NCI-H345 (cell line): ENCODE data around the gene SAMD1.

Source experiments
- DNase-seq: peaks from one replicate; lab custom pipeline; 2025; lab: John Stamatoyannopoulos, UW

The SAMD1 gene

DNA sequence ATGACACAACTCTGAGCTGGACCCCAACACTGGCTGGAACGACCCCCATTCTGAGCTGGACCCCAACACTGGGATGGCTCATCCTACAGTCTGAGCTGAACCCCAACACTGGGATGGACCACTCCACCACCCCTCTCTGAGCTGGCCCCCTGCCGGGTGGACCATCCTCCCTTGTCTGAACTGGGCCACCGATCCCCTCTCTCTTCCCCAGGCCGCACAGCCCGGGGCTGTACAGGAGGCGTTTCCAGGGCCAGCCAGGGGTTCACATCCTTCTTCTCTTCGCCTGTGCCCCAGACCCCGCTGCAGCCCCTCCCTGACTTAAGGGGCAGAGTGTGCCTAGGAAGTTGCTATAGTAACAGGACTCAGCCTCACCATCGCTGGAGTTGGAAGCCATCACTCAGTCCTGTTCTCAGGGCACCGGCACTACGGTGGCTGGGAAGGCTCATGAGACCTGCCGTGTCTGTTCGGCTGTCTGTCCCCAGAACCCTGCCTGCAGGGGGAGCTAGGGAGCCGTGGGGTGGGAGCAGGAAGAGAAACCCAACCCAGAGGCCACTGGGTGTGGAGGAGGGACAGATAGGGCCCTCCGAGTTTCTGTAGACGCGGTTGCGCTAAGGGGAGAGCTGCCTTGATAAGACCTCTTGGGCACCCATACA lies 23.3 kb upstream of the SAMD1 start:
- DNase-seq, result no peak

DNA sequence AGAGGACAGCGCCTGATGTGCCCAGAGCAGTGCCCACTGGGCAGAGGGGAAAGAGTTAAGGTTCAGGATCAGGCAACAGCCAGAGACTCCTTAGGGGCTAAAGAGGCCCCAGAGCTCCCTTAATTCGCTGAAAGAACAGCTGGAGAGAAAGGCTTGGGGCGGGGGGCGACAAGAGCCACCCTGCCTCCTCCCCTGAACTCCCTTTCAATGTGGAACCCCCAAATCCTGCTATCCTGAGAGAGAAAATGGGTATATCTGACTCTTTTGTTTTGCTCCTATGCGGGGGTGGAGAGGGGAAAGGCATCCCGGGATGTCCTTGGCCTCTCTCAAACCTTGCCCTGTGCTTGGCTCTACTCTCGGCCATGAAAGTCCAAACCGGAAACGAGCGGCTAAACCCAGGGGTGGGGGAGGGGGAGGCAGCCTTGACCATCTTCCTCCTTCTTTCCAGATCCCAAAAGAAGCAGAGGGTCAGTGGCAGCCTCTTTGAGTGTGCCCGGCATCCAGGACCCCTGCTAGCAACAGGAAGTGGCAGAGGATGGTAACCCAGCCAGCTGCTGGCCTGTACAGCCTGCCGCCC lies 22.3 kb upstream of the SAMD1 start:
- DNase-seq, result no peak

DNA sequence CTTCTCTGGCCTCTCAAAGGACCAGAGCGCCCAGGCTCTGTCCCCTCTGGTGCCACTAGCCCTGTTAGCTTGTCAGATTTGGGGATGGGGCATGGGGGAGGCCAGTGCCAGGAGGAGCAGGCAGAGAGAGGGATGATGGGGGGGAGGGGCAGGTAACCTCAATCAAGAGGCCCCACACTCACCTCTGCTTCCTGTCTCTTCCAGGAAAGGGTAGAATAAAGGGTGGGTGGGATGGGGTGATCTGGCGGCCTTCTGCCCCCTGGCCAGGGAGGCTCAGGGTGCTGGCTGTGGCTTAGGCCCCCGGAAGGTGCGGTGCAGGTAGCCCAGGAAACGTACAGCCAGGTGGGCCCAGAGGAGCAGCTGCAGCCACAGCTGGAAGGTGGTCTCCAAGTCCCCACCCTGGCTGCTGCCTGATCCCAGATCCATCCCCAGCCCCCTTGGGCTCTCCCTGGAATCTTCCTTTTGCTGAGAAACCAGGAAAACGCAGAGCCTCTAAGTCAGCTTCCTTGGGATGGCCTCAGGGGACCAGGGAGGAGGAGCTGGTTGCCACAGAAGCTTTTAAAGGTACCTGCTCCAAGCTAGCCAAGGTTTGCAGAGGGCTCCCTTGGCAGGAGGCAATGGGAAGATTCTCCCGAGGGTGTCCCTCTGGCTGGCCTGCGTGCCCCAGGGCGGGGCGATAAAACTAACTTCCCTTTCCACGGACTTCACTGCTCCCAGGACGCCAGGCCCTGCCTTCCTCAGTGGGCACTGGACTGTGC lies 21.7 kb upstream of the SAMD1 start:
- DNase-seq, result no peak

DNA sequence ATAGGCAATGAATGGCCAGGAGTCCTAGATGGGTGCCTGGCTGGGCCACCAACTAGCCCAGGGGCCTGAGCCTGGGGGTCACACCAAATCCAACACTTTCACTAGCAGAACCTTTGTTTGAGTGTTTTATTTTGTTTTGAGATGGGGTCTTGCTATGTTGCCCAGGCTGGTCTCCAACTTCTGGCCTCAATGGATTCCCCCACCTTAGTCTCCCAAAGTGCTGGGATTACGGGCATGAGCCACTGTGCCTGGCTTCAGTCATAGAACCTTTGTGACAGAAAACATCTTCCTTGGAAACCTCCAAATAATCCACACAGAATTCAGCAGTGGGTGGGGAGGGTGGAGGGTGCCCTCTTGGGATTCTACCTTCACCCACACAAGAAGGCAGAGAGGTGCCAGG lies 20.9 kb upstream of the SAMD1 start:
- DNase-seq, result no peak

DNA sequence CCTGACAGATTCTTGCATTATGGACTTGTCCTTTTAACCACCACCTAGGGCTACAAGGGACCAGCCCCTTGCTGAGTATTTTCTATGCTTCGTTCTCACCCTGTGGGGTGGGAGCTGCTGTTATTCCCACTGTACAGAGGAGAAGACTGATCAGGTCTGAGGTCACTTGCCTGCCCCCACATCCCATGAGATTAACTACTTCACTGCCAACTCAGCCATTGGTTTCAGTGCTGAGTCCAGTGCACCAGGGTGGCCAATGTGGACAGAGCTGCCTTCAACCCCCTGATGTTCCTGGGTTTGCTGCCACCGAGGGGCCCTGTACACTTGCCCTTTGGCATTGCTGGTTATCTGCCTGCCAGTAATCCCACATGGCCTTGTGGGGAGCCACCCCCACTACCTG lies 20.1 kb upstream of the SAMD1 start:
- DNase-seq, result no peak

DNA sequence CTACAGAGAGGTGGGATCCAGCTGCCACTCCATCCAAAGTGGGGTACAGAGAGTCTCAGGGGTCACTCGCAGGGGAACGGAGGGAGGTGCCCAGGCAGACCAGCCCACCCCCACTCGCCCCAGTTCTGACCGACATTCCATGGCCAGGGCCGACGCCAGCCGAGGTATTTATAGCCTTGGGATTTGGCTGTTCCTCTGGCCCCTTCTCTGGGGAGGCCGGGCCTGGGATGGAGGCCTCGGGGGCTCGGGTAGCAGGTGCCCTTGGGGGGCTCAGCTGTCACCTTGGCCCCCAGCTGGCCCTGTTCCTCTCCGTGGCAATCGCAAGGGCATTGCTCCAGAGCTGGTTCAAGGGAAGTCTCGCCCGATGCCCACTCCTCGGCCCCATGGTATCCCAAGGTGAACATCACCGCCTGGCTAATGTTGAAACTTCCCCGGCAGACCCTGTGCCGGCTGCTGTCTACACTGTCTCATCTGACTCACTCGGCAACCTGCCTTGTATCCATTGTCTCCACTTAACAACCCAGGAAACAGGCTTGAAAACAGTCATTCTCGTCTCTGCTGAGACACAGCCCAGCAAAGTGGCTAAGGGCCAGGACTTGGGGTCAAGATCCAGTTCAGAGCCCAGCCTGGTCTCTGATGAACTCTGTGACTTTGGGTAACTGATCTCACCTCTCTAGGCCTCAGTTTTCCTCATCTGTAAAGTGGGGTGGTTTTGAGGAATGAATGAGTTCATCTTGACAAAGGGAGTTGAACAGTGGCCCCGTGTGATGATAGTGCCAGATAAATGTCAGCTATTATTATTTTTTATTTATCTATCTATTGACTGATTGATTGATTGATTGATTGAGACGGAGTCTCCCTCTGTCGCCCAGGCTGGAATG lies 17.3 kb upstream of the SAMD1 start:
- no peak for DNase-seq

DNA sequence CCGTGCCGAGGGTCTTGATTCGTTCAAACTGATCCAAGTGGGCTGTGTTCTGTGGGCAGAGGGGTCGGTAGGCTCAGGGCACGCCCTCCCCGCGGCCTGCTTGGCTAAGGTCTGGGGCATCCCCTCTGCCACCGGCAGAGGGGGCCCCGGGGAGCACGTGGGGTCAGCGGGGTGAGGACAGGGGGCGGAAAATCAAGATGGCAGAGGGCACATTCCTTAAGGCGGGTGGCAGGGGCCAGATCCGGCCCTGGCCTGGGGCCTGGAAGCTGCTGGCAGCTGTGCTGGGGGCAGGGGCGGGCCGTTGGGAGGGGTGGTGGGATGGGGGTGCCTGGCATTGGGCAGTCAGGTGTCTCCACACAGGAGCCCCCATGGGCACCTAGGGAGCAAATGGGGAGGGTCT lies 16.3 kb upstream of the SAMD1 start:
- no peak for DNase-seq

DNA sequence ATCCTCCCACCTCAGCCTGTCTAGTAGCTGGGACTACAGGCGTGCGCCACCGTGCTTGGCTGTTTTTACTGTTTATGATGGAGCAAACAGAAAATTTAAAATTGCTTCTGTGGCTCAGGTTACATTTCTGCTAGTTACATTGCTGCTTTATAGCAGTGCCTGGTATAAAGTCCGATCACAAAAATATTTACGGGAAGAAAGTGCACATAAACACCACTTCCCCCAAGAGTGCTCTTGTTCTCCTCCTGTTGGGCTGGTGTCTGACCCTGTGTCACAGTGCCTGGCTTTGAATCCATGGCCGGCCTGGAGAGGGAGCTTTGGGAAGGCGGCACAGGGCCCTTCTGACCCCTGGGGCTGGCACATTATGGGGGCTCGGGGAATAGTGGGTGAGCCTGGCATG lies 15.1 kb upstream of the SAMD1 start:
- no peak for DNase-seq

DNA sequence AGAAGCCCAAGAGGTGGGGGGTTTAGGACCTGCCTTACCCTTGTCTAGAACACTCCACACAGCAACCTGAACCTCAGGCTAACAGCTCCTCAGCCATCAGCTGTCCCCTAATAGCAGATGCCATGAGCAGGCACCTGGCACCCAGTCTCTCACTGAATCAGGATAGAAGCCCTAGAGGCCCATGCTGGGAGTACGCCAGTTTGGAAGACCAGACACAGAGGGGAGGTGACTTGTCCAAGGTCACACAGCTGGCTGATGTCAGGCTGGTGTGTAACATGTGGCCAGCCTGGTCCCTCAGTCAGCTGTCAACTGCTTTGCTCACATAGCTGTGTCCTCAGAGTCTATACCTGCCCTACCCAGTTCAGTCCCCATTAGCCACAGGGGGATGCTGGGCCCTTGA lies 12.8 kb upstream of the SAMD1 start:
- DNase-seq, result no peak

DNA sequence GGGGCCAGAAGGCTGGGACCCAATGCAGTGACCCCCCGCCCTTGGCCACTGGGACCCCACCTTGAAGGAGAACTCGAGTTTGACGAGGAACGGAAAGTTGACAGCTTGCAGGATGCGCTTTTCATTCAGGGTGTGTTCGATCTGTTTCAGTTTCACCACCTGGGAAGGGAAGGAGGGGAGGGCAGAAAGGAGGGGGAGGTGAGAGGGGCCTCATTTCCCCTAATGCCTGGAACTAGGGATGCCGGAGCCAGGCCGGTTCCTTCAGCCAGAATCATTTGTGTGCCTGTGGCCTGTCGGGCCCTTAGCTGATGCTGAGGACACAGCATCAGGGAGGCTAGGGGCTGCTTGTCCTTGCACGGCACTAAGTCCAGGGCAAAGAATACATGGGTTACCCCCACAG lies 12.2 kb upstream of the SAMD1 start:
- no peak for DNase-seq

DNA sequence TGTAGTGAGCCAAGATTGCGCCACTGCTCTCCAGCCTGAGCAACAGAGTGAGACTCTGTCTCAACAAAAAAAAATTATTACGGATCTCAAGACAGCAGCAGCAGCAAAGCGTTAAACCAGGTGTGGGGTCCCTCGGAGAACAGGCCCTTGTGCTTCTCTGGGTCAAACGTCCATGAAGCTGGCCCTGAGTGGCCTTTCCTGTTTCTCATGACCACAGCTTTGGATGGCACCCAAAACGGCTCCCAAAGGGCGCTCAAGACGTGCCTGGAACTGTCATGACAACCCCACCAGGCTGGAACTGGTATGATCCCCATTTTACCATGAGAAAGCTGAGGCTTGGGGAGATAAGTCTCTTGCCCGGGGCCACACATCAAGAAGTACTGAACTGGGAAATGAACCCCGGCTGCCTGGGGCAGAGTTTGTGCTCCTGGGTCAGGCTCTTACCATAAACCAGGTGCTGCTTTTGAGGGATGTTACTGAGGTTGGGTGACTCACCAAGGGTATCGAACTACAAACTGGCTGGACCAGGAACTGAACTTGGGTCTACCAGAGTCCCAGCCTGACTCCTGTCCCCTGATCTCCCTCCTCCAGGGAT lies 11.6 kb upstream of the SAMD1 start:
- DNase-seq, result no peak

DNA sequence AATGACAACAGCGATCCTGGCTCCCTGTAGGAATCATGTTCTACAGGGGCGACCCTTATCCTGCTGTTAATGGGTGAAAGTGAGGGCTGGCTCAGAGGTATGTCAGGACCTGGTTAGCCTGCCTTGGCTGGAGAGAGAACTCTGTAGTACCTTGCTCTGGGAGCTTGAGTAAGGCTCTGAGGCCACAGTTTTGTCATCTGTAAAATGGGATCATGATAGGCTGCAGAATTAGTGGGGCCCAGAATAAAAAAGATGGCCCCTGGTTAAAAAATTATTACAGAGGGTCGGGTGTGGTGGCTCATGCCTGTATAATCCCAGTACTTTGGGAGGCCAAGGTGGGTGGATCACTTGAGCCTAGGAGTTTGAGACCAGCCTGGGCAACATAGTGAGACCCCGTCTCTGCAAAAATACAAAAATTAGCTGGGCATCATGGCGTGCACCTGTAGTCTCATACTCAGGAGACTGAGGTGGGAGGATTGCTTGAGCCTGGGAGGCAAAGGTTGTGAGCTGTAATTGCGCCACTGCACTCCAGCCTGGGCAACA lies 10.5 kb upstream of the SAMD1 start:
- no peak for DNase-seq

DNA sequence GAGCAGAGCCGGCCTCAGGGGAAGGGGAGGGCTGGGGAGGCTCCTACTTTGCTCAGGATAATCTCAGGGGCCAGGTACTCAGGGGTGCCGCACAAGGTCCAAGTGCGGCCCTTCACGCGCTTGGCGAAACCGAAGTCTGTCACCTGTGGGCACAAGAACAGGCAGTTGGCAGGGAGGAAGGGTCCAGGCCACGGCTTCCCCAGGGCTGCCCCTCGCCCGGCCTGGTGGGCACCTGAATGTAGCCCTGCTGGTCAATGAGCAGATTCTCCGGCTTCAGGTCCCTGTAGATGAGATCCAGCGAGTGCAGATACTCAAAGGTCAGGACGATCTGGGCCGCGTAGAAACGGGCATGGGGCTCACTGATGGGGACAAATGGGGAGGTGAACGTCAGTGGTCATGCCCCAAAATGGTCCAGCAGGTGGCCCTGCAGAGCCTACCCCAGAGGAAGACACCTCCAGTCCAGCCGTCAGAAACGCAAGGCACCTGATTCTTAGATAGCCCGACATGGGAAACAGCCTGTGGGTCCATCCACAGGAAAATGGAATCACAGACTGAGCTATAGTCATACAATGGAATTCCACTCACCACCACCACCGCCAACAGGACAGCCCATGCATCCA lies 7.1 kb upstream of the SAMD1 start:
- DNase-seq, result no peak

DNA sequence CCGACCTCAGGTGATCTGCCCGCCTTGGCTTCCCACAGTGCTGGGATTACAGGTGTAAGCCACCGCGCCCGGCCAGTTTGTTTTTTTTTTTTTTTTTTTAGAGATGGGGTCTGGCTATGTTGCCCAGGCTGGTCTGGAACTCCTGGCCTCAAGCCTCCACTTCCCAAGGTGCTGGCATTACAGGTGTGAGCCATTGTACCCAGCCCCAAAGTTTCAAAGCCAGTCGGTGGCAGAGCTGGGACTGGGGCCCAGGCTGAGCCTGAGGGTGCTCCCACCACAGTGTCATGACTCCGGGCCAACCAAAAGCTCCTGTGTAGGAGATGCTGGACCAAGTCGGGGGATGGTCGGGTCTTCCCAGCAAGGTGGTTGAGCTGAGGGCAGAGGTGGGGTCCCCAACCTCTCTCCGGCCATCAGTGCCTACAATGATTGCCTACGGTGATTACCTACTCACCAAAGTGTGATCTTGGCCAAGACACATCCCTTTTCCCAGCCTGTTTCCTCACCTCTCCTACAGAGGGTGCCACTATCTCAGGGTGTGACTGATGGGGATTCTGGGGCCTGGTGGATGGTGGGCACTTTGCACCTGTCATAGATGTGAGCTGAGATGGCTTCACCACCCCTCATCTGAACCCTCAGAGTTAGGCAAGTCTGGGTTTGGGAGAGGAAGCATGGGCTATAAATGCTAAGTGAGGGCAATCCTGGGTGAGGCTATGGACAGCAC lies 5.9 kb upstream of the SAMD1 start:
- no peak for DNase-seq

DNA sequence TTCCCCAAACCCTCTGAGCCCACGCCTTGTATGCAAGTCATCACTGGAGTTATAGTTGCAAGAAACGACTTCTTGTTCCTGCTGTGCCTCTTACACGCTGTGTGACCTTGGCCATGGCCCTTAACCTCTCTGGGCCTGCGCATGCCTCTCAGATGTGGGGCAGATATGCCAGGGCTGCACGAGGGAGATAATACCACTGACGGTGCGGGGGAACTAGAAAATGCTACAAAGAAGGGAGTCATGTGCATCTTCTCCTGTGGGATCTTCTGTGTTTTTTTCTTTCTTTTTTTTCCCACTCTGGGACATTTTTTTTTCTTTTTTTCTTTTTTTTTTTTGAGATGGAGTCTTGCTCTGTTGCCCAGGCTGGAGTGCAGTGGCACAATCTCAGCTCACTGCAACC lies 4.3 kb upstream of the SAMD1 start:
- DNase-seq, result no peak

DNA sequence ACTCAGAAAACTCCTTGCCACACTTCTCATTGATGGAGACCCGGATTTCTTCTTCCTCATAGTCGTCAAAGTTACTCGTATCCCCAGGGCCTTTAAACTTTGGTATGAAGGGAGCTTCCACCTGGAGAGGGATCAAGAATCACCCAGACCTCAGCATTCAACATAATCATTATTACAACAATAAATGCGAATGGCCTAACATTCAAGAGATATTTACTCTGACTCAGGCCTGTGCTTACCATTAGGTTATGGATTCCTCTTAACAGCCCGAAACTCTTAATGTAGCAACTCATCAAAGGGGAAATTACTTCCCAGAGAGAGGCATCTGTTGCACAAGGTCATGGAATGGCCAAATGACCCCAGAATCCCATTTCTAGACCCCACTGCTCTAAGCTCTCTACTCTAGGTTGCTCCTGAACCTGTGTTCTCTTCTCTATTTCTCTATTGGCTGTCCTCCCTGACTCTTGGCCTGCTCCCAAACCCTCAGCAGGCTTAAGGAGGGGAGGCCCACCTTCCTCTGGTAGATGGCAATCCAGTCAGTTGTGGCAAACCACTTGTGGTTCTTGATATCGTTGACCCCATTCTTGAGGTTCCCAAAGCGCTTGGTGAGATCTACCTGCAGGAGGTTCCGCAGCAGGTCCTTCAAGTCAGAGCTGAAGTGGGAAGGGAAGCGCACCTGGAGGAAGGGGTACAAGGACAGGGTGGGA lies 2.7 kb upstream of the SAMD1 start:
- DNase-seq, result no peak

DNA sequence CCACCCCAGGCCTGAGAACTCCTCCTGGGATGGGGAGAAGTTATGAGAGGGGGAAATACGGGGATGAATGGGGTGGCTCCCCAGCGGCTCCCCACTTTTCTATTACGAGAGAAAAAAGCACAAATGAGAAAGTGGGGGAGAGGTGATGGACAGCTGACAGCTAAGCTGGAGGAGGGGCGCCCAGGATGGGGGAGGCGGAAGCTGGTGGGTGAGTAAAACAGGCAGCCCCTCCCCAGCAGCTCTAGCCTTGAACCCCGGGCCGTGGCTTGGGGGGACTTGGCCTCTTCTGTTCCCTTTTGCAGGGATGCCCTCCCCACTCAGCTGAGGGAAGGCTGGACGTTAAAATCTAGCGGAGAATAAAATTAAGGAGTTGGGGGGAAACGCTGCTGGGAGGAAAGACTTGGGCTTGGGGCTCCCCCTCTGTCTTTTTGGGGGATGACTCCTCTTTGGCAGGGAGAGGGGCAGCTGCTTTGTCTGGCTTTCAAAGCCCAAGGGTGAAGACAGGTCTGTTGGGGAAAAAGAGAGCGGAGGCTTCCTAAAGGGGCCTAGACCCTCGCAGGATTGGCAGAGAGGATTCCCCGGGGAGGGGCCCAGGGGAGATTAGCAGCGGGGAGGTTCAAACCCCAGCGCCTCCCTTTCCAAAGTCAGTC lies 1.4 kb upstream of the SAMD1 start:
- no peak for DNase-seq

DNA sequence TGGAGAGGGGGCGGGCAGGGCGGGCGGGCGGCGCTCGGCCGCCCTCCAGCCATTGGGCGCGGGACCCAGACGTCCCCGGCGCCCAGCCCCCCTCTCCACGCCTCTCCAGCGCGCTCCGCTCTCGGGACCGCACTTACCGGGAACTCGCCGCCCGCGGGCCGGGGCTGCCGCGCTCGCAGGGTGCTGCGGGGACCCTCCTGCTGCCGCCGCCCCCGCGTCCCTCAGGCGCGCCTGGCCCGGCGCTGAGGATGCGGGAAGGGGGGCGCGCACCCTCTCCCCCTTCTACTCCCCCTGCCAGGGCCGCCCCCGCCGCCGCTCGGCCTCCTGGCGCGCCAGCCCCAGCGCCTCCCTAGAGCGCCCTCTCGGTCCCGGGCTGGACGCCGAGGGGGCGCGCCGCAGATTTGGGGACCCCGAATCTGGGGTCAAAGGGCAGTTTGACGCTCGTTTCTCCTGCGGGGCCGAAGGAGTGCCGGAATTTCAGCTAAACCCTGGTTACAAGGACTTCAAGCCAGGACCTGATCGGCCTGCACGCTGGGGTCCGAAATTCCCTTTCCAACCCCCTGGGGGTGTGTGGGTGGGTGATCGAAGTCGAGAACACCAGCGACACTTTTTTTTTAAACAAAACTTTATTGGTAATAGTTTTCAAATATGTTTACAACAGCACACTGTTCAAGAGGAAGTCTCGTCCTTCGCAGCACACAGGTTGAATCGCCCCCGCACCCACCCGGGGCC lies 696 bp upstream of the SAMD1 start:
- DNase-seq, result peak; percentile 42
